Fibroblast of skin of scalp (primary cell): ENCODE results near the gene FXYD1.

ENCODE experiments used
- DNase-seq: peaks from one replicate; pipeline ENCODE4 v3.0.0-alpha.2; 2013

The FXYD1 gene

DNA sequence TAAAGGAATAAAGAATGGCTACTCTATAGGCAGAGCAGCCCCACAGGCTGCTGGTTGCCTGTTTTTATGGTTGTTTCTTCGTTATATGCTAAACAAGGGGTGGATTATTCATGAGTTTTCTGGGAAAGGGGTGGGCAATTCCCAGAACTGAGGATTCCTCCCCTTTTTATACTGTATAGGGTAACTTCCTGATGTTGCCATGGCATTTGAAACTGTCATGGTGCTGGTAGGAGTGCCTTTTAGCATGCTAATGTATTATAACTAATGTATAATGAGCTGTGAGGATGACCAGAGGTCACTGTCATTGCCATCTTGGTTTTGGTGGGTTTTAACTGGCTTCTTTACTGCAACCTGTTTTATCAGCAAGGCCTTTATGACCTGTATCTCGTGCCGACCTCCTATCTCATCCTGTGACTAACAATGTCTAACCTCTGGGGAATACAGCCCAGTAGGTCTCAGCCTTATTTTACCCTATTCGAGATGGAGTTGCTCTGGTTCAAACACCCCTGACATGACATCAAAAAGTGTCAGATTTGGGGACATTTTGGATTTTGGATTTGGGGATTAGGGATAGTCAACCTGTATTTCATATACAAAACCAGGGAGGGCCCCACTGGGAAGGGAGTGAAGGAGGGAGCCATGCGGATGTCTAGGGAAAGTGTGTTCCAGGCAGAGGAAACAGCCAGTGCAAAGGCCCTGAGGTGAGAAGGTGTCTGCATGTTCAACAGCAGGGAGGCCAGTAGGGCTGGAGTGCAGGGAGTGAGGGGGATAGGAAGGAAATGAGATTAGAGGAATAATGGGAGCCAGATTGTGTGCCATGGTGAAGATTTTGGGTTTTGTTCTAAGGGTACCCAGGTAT is 26.8 kb downstream of the FXYD1 start:
- DNase-seq = no peak

GRCh38 chr19:35166100-35167063 is 27.8 kb downstream of the FXYD1 start:
- no peak for DNase-seq

DNA sequence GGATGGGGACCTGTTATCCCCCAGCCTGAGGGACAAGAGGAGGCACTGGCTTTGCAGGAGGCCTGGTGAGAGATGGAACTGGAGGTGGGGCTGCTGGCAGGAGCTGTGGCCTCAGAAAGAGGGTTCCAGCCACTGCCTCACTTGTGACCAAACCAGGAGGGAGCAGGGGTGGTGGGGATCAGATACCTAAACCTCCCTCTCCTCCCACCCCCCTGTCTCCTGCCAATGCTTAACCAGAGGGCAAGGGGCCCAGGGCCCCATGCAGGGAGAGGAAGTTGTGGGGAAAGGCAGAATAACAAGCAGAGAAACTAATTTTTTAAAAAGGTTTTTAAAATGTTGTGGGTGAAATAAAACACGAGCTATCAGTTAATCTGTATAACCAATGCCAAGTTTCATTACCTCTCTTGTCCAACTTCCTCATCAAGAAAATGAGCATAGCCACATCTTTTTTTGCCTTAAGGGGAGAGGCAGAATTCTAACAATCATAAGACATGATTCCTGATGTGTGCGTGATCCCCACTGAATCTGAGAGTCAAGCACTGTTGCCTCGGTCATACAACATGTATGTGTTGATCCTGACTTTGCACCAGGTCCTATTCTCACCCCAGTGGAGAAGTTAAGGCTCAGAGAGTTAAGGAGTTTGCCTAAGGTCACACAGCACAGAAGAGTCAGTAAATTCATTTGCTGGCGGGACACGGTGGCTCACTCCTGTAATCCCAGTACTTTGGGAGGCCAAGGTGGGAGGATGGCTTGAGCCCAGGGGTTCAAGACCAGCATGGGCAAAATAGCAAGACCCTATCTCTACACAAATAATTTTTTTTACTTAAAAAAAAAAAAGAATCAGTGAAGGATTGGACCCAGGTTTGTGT is 28.9 kb downstream of the FXYD1 start:
- DNase-seq = no peak

DNA sequence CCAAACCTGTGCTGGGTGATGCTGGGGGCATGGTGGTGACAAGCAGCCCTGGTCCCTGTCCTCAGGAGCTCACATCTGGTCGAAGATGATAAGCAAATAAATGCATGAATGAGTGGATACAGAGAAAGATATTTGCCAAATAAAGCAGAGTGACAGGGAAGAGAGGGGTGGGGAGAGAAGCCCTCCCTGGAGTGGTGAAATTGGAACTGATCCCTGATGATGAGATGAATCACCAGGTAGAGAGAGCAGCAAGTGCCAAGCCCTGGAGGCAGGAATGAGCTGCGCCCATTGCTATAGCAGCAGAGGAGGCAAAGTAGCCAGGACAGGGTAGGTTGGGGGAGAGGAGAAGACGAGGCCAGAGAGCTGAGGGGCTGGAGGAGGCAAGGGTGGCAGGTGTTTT is 29.6 kb downstream of the FXYD1 start:
- DNase-seq = no peak

GRCh38 chr19:35169221-35169995 is 30.8 kb downstream of the FXYD1 start:
- DNase-seq = no peak

- no peak for DNase-seq
Measured at GRCh38 chr19:35170359-35171061, 31.9 kb downstream of the FXYD1 start.

- DNase-seq = no peak
Measured at GRCh38 chr19:35171730-35172129, 33.1 kb downstream of the FXYD1 start.

- no peak for DNase-seq
Measured at GRCh38 chr19:35174226-35174625, 35.6 kb downstream of the FXYD1 start.

DNA sequence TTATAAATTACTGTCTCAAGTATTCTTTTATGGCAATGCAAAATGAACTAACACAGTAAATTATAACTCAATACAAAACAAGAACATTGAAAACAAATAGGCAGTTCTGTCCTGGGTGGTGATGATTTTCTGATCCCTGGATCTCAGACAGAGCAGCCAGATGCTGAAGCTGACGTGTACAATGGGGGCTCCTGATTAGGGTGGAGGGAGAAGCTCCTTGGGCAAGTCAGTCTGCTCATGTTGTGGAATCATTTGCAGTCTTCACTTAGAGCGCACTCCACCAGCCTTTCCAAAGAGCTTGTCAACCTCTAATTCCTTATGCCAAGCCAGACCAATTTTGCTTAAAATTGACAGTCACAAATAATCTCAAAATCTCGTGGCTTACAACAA is 37.6 kb downstream of the FXYD1 start:
- DNase-seq = no peak

- no peak for DNase-seq
Measured at GRCh38 chr19:35177377-35178274, 39.0 kb downstream of the FXYD1 start.

DNA sequence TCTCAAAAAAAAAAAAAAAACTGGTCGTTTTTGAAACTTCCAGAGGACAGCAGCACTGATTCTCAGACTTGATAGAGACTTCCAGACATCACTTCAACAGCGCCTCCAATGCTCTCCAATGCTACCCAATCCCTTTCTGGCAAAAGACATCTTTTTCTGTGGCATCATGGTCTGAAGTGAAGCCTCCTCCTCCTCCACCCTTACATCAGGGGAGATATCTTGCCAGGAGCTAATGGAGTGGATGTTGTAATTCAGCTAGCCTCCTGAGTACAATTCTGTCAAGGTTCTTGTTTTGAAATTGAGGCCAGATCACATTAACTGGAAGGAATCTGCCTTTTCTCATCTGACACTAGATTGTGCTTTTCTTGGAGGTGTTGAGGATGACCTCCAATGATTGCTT is 40.1 kb downstream of the FXYD1 start:
- DNase-seq = no peak

DNA sequence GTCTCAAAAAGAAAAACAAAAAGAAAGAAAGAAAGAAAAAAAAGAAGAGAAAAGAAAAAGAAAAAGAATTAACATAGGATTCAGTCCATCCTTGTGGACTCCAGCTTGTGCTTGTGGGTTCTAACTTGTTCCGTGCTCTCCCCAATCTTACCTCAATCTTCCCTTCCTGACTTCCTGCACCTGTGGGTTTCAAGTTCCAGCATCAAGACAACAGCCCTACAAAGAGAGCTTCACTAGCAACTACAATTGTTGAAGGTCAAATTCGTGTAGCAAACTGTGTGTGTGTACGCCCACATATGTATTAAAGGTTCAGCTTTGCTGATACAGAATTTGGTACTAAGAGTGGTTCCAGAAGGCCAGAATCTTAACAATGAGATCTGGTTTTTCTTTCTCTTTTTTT is 41.2 kb downstream of the FXYD1 start:
- DNase-seq = no peak

GRCh38 chr19:35181387-35181786 is 42.8 kb downstream of the FXYD1 start:
- DNase-seq = no peak

- DNase-seq = no peak
Measured at GRCh38 chr19:35184267-35184666, 45.6 kb downstream of the FXYD1 start.

GRCh38 chr19:35184884-35185283 is 46.3 kb downstream of the FXYD1 start:
- DNase-seq = no peak
